Suprapubic skin (tissue), 4 donors: ENCODE data around the gene PPP1R1A. TPM values are rescaled to one million over a fixed set of nuclear protein-coding genes. Genes with fewer than 3 reads are reported as not detected.

Source experiments
- DNase-seq, 2 donors: peaks; one replicate each; pipeline ENCODE4 v3.0.0-alpha.2; 2019; ENCODE audit warnings: low spot score in 2 of 2
- H3K27ac ChIP-seq: fragments of 200-600 bp; sonication (generic); one replicate; pipeline ENCODE4 v1.5.1; 2019
- H3K27me3 ChIP-seq: fragments of 200-600 bp; sonication (generic); one replicate; pipeline ENCODE4 v1.5.1; 2019
- H3K36me3 ChIP-seq: fragments of 200-600 bp; sonication (generic); one replicate; pipeline ENCODE4 v1.5.1; 2019
- H3K4me1 ChIP-seq: fragments of 200-600 bp; sonication (generic); one replicate; pipeline ENCODE4 v1.5.1; 2019
- H3K4me3 ChIP-seq: fragments of 200-600 bp; sonication (generic); one replicate; pipeline ENCODE4 v1.5.1; 2019; ENCODE audit warnings: mild to moderate bottlenecking
- H3K9me3 ChIP-seq: fragments of 200-600 bp; sonication (generic); one replicate; pipeline ENCODE4 v1.5.1; 2019
- CTCF ChIP-seq, 2 donors: fragments of 200-600 bp in 1 of 2; fragments of 450-650 bp in 1 of 2; sonication (generic) in 1 of 2; IDR thresholded peaks; one replicate each; pipeline ENCODE4 v1.5.1; 2016 to 2019; ENCODE audit warnings: antibody characterized with exemption in 2 of 2, mild to moderate bottlenecking in 1 of 2, moderate library complexity in 1 of 2
- EP300 ChIP-seq: sonication (generic); formaldehyde crosslinking; IDR thresholded peaks from one replicate; pipeline ENCODE4 v1.6.1; 2017; ENCODE audit warnings: antibody characterized with exemption
- POLR2A ChIP-seq, 2 donors: fragments of 450-650 bp; IDR thresholded peaks; one replicate each; pipeline ENCODE4 v1.6.1; 2017; ENCODE audit warnings: antibody characterized with exemption in 2 of 2, mild to moderate bottlenecking in 2 of 2, moderate library complexity in 2 of 2
- POLR2AphosphoS5 ChIP-seq, 3 donors: sonication (generic); formaldehyde crosslinking; IDR thresholded peaks; one replicate each; pipeline ENCODE4 v1.6.1; 2017; ENCODE audit warnings: antibody characterized with exemption in 3 of 3
- WGBS: methylation state at CpG from one replicate; pipeline ENCODE4 v1.1.5; 2018; 5-methylcytosine and 5-hydroxymethylcytosine counted together
- total RNA-seq, 4 donors: library from RNA; depleted of rRNA; stranded (reverse); fragments of >200 nt; gene quantifications; one replicate each; pipeline ENCODE4 v1.1.0, GENCODE V29; 2016

The PPP1R1A gene
- total RNA-seq, 4 donors from 2014 or later: 3.5 to 11.0 (median 5.9) TPM

- peaks cover 21% of the 10 kb centered on the region for H3K4me1 ChIP-seq
- no peak overlapping the region for H3K4me3 ChIP-seq
- peaks cover 13% of the 10 kb centered on the region for H3K27me3 ChIP-seq
- DNase-seq: no peak
- TF ChIP-seq CTCF (IDR thresholded peaks at IDR 0.05) (no peak), POLR2AphosphoS5 (IDR thresholded peaks at IDR 0.05) (no peak), POLR2A (IDR thresholded peaks at IDR 0.05) (no peak), EP300 (no peak)
- no peak overlapping the region for H3K27ac ChIP-seq
- H3K9me3 ChIP-seq: no peaks in the 10 kb centered on the region
- WGBS: 91% methylated on average over 2 of the region's 2 CpGs
- H3K36me3 ChIP-seq: no peaks in the 10 kb centered on the region
Observed at GRCh38 chr12:54546511-54546910, 41.9 kb downstream of the PPP1R1A start.

GRCh38 chr12:54544743-54545142 lies 43.7 kb downstream of the PPP1R1A start:
- no peak overlapping the region for H3K4me3 ChIP-seq
- H3K27ac ChIP-seq: no peak overlapping the region
- 95% methylated on average over 7 of the region's 7 CpGs for WGBS
- H3K27me3 ChIP-seq: no peaks in the 10 kb centered on the region
- DNase-seq: no peak
- H3K9me3 ChIP-seq: no peaks in the 10 kb centered on the region
- TF ChIP-seq POLR2A (IDR thresholded peaks at IDR 0.05): no peak
- no peak for TF ChIP-seq CTCF (IDR thresholded peaks at IDR 0.05)
- TF ChIP-seq POLR2AphosphoS5 (IDR thresholded peaks at IDR 0.05): no peak
- TF ChIP-seq EP300: no peak
- H3K4me1 ChIP-seq: peaks cover 9% of the 10 kb centered on the region
- no peaks in the 10 kb centered on the region for H3K36me3 ChIP-seq

DNA sequence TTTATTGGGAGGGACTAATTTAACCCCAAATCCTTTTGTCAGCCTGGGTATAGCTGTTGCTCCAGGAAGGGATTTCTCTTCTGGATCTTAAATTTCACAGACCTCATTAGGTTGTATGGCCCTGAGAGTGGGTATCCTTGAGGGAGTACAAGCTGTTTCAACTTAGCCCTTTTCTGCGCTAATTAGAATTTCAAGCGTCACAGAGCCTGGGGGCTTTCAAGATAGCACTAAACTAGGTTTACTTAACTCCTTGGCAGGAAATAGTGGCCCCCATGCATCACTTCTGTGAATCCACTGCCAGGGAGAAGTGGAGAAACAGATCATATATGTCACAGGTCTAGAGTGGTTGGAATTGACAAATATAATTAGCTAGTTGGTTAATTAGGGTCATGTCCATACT lies 44.9 kb downstream of the PPP1R1A start:
- TF ChIP-seq POLR2AphosphoS5 (IDR thresholded peaks at IDR 0.05): no peak
- no peak for TF ChIP-seq EP300
- no peak for TF ChIP-seq CTCF (IDR thresholded peaks at IDR 0.05)
- no peak for TF ChIP-seq POLR2A (IDR thresholded peaks at IDR 0.05)
- WGBS: 85% methylated on average over 2 of the region's 2 CpGs
- H3K9me3 ChIP-seq: no peaks in the 10 kb centered on the region
- H3K27me3 ChIP-seq: no peaks in the 10 kb centered on the region
- H3K4me3 ChIP-seq: no peak overlapping the region
- no peaks in the 10 kb centered on the region for H3K36me3 ChIP-seq
- H3K27ac ChIP-seq: no peak overlapping the region
- no peak for DNase-seq
- no peaks in the 10 kb centered on the region for H3K4me1 ChIP-seq

DNA sequence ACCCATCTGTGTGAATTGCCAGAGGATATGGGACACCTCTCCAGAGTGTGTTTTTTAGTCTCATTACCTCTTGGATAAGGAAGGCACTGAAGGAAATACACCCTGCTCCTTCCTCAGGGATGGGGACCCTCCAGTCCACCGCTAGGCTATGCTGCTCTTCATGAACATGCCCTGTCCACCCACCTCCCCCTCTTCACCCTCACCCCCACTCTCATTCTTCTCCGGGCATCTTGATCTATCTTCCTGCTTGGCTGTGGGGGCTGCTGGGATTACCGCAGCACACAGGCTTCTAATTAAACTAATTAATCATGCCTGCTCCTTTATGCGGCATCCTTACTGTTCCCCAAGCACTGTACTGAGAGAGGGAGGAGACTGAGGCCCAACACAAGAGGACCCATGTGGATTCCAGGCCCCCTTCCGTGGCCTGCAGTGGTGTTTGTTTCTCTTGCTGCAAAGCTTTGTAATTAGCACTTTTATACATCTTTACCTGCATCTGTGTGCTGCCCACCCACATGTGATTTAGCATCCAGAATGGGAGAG lies 46.6 kb downstream of the PPP1R1A start:
- no peaks in the 10 kb centered on the region for H3K9me3 ChIP-seq
- H3K27ac ChIP-seq: no peak overlapping the region
- 75% methylated on average over 5 of the region's 5 CpGs for WGBS
- no peaks in the 10 kb centered on the region for H3K36me3 ChIP-seq
- no peaks in the 10 kb centered on the region for H3K27me3 ChIP-seq
- no peak overlapping the region for H3K4me3 ChIP-seq
- H3K4me1 ChIP-seq: no peaks in the 10 kb centered on the region
- TF ChIP-seq POLR2A (IDR thresholded peaks at IDR 0.05): no peak
- no peak for TF ChIP-seq EP300
- no peak for TF ChIP-seq POLR2AphosphoS5 (IDR thresholded peaks at IDR 0.05)
- no peak for TF ChIP-seq CTCF (IDR thresholded peaks at IDR 0.05)
- DNase-seq: no peak

GRCh38 chr12:54538136-54538700 lies 50.2 kb downstream of the PPP1R1A start:
- no peaks in the 10 kb centered on the region for H3K27me3 ChIP-seq
- no peak for DNase-seq
- no peaks in the 10 kb centered on the region for H3K9me3 ChIP-seq
- peaks cover 3% of the 10 kb centered on the region for H3K36me3 ChIP-seq
- H3K4me1 ChIP-seq: no peaks in the 10 kb centered on the region
- H3K4me3 ChIP-seq: no peak overlapping the region
- no peak overlapping the region for H3K27ac ChIP-seq
- TF ChIP-seq CTCF (IDR thresholded peaks at IDR 0.05) (no peak), EP300 (no peak), POLR2A (IDR thresholded peaks at IDR 0.05) (no peak), POLR2AphosphoS5 (IDR thresholded peaks at IDR 0.05) (no peak)
- WGBS: 64% methylated on average over 2 of the region's 3 CpGs
